ENCODE results near the gene TRIM65.
A peak's percentile ranks its signal among the peaks of the same experiment; 100 is the strongest.

Gene TRIM65

DNA sequence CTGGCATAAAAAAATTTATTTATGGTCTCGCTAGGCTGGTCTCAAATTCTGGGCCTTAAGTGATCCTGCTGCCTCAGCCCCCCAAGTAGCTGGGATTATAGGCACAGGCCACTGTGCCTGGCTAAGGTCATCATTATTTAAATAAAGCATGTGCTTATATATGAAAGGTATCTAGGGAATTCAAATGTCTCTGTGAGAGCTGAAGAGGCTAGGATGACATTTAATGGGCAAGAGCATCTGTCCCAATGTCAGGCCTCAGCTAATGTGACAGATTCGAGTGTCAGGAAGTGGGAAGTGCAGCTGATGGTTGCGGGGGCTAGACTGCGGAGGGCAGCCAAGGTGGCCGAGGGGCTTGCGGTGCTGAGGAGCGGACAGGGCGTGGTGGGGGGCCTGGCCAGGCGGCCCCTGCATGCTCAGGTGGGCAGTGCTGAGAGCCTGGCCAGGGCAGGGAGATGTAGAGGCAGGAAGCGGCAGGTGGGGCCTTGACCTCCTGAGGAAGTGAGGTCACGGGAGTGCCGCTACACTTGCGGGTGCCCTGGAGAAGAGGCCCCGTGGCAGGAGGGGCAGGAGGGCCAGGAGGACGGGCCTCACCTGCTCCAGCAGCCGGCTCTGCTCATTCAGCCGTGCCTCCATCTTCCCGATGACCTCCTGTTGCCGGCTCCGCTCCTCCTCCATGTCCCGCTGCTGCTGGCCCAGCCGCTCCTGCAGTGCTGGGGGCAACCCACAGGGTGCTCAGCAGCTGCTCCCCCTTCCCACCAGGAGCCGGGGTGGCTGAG, 20.6 kb upstream of the TRIM65 start:
- H3K9me3 ChIP-seq (ENCODE audit: control insufficient read depth, low read length) = no peaks in the 10 kb centered on the region
- H3K4me1 ChIP-seq (ENCODE audit: control insufficient read depth, insufficient read depth, low read length) = no peaks in the 10 kb centered on the region
- no peaks in the 10 kb centered on the region for H3K27me3 ChIP-seq (replicated peaks; ENCODE audit: control insufficient read depth, insufficient read depth, low read length)
- peaks cover 3% of the 10 kb centered on the region for H3K36me3 ChIP-seq (ENCODE audit: control insufficient read depth, insufficient read depth, low read length, severe bottlenecking)
- no peak overlapping the region for H3K4me3 ChIP-seq (ENCODE audit: low read length)
- no peak overlapping the region for H3K9ac ChIP-seq (ENCODE audit: low read length)
- DNase-seq (ENCODE audit: low read depth) = no peak

DNA sequence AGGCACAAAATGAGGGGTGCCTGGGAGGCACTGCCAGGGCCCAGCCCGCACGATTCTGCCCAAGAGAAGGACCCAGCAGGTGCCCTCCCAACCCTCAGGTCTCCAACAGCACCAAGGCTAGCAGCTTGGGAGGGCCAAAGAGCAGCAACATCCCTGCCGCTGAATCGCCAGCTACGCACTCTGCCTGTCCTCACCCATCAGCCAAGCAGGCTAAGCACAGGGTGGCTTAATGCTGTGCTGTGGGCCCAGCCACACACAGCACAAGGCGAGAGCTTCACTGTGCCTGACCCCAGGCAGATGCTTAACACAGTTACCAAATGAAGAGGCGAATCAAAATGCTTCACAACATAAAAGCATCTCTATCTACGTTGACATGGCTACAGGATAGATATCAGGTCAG, 18.5 kb upstream of the TRIM65 start:
- Histone ChIP-seq H3K4me3 (ENCODE audit: low read length) (no peak overlapping the region), H3K9ac (ENCODE audit: low read length) (no peak overlapping the region), H3K27me3 (replicated peaks; ENCODE audit: control insufficient read depth, insufficient read depth, low read length) (no peaks in the 10 kb centered on the region), H3K9me3 (ENCODE audit: control insufficient read depth, low read length) (no peaks in the 10 kb centered on the region), H3K4me1 (ENCODE audit: control insufficient read depth, insufficient read depth, low read length) (no peaks in the 10 kb centered on the region), H3K36me3 (ENCODE audit: control insufficient read depth, insufficient read depth, low read length, severe bottlenecking) (peaks cover 7% of the 10 kb centered on the region)
- no peak for DNase-seq (ENCODE audit: low read depth)

DNA sequence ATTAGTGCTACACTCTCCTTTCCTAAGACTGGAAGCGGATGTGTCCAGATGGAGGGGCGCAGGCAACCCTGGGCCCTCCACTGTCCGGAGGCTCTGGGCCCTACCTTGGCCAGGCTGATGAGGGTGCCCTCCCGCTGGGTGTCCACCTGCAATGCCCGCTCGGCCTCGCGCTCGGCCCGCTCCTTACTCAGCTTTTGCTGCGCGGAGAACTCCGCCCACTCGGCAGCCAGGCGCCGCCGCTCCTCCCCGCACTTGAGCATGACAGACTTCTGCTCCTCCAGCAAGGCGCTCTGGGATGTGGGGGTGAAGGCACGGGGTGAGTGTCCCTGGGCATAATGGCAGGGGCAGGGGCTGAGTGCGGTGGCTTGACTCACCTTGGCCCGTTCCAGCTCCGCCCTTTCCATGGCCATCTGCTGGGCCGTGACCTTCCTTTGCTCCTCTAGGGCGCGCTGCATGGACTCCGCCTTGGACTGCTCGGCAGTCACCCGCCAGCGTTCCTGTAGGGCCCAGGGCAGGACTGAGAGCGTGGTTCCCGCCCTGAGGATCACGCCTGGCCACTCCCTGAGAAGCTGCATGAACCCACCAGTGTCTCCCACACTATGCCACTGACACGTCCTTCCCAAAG, 18.0 kb upstream of the TRIM65 start:
- no peak for DNase-seq (ENCODE audit: low read depth)
- Histone ChIP-seq H3K4me3 (ENCODE audit: low read length) (no peak overlapping the region), H3K4me1 (ENCODE audit: control insufficient read depth, insufficient read depth, low read length) (peaks cover 1% of the 10 kb centered on the region), H3K9me3 (ENCODE audit: control insufficient read depth, low read length) (no peaks in the 10 kb centered on the region), H3K9ac (ENCODE audit: low read length) (no peak overlapping the region), H3K27me3 (replicated peaks; ENCODE audit: control insufficient read depth, insufficient read depth, low read length) (no peaks in the 10 kb centered on the region), H3K36me3 (ENCODE audit: control insufficient read depth, insufficient read depth, low read length, severe bottlenecking) (peaks cover 7% of the 10 kb centered on the region)

DNA sequence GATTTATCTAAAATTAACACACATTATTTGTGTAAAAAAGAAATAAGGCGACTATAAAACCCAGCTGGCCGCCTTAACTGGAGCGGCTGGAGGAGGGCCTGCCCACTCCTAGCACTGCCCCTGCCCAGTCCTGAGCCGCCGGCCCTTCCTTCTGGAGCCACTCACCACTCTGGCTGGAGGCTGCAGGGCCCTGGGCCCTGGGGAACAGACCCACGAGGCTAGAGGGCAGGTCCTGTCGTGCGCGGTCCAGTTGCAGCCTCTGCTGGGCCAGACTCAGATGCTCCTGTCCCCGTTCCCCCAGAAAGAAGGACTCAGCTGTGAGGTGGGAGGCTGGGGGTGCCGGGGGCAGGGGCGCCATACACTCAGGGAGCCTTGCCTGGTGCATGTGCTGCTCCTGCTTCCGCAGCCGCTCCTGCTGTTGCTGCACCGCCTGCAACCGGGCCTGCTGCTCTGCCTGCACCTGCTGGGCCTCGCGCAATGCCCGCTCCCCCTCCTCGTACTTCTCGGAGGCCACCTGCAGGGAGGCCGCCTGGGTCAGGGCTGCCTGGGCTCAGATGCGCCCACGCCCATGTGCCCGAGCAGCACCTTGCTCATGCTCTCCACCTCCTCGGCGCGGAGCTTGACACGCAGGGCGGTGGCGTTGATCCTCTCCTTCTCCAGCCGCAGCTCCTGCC, 16.9 kb upstream of the TRIM65 start:
- H3K27me3 ChIP-seq (replicated peaks; ENCODE audit: control insufficient read depth, insufficient read depth, low read length) = no peaks in the 10 kb centered on the region
- no peaks in the 10 kb centered on the region for H3K9me3 ChIP-seq (ENCODE audit: control insufficient read depth, low read length)
- H3K4me1 ChIP-seq (ENCODE audit: control insufficient read depth, insufficient read depth, low read length) = peaks cover 2% of the 10 kb centered on the region
- peaks cover 7% of the 10 kb centered on the region for H3K36me3 ChIP-seq (ENCODE audit: control insufficient read depth, insufficient read depth, low read length, severe bottlenecking)
- H3K4me3 ChIP-seq (ENCODE audit: low read length) = no peak overlapping the region
- DNase-seq (ENCODE audit: low read depth) = no peak
- H3K9ac ChIP-seq (ENCODE audit: low read length) = no peak overlapping the region

- Histone ChIP-seq H3K9me3 (ENCODE audit: control insufficient read depth, low read length) (no peaks in the 10 kb centered on the region), H3K9ac (ENCODE audit: low read length) (no peak overlapping the region), H3K4me3 (ENCODE audit: low read length) (no peak overlapping the region), H3K36me3 (ENCODE audit: control insufficient read depth, insufficient read depth, low read length, severe bottlenecking) (peaks cover 7% of the 10 kb centered on the region), H3K4me1 (ENCODE audit: control insufficient read depth, insufficient read depth, low read length) (peaks cover 2% of the 10 kb centered on the region), H3K27me3 (replicated peaks; ENCODE audit: control insufficient read depth, insufficient read depth, low read length) (no peaks in the 10 kb centered on the region)
- DNase-seq (ENCODE audit: low read depth) = no peak
Measured at GRCh38 chr17:75910699-75911098, 13.9 kb upstream of the TRIM65 start.

DNA sequence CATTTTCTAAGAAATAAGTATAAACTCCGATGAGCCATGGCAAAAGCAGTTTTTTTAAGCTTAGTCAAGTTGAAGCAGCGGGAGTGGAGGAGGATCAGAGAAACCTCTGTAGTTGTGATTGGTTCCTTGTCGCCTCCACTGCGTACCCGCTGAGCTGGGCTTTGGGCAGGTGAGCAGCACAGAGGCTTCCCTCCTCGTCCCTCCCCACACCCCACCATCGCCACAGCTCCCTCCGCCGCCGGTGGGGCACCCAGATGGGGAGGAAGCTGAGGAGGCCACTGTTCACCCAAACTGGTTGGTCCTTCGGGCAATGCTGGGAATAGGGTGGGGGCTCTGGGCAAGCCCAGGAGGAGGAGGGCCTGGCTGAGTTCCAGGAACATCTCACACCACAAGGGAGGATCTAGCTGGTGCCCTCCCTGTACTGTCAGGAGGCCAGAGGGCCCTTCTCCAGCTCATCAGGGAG, 13.1 kb upstream of the TRIM65 start:
- H3K27me3 ChIP-seq (replicated peaks; ENCODE audit: control insufficient read depth, insufficient read depth, low read length) = no peaks in the 10 kb centered on the region
- no peak overlapping the region for H3K4me3 ChIP-seq (ENCODE audit: low read length)
- peak; percentile 11 for DNase-seq (ENCODE audit: low read depth)
- peaks cover 2% of the 10 kb centered on the region for H3K4me1 ChIP-seq (ENCODE audit: control insufficient read depth, insufficient read depth, low read length)
- H3K9ac ChIP-seq (ENCODE audit: low read length) = no peak overlapping the region
- H3K9me3 ChIP-seq (ENCODE audit: control insufficient read depth, low read length) = no peaks in the 10 kb centered on the region
- peaks cover 7% of the 10 kb centered on the region for H3K36me3 ChIP-seq (ENCODE audit: control insufficient read depth, insufficient read depth, low read length, severe bottlenecking)

DNA sequence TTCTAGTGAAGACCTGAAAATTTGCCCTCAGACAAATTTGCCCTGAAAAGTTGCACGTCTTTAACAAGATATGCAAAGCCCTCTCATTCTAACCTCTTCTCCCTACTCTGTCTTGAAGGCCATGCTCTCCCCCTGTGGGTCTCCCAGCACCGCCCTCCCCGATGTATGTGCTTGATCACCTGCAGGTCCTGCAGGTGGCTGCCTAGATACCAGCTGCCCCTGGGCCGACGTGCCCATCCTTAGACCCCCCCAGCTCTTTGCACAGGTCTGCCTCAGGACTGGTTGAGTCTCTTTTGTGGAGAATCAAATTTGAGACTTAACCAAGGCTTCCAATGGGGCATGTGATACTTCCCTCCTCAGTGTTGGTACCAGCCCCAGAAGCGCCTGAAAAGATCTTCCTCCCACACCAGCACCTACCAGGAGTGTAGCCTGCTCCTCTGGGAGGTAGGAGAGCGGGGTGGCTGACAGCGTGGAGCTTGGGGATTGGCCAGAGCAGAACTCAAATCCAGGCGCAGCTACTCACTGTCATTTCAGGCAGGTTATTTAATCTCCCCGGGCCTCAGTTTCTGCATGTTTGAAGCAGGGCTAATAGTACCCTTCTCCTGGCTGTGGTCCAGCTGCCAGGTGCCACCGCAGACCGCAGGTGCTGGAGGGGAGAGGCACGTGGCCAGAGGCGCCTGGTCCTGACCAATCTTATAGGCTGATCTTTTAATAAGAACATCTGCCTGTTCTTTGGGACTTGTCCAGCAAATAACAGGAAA, 12.5 kb upstream of the TRIM65 start:
- Histone ChIP-seq H3K9ac (ENCODE audit: low read length) (no peak overlapping the region), H3K27me3 (replicated peaks; ENCODE audit: control insufficient read depth, insufficient read depth, low read length) (no peaks in the 10 kb centered on the region), H3K9me3 (ENCODE audit: control insufficient read depth, low read length) (no peaks in the 10 kb centered on the region), H3K4me3 (ENCODE audit: low read length) (no peak overlapping the region), H3K4me1 (ENCODE audit: control insufficient read depth, insufficient read depth, low read length) (peaks cover 2% of the 10 kb centered on the region), H3K36me3 (ENCODE audit: control insufficient read depth, insufficient read depth, low read length, severe bottlenecking) (peaks cover 7% of the 10 kb centered on the region)
- DNase-seq (ENCODE audit: low read depth) = no peak

DNA sequence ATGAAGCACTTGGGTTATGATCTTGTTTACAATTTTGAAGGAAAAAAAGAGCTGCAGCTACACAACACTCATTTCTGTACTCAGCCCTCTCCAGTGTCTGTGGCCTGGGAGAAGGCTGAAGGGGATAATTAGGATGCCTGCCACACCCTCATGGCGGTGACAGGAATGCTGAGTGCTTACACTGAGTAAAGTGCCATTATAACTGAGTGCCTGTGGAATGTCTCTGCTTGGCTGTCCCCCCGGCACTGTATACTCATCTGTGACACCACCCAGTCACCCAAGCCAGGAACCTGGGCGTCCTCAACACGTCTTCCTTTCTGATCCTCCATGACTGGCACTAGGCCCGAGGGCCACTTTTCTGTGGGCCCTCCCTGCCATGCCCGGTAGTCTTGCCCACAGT, 11.4 kb upstream of the TRIM65 start:
- H3K27me3 ChIP-seq (replicated peaks; ENCODE audit: control insufficient read depth, insufficient read depth, low read length) = no peaks in the 10 kb centered on the region
- peaks cover 7% of the 10 kb centered on the region for H3K4me1 ChIP-seq (ENCODE audit: control insufficient read depth, insufficient read depth, low read length)
- H3K9me3 ChIP-seq (ENCODE audit: control insufficient read depth, low read length) = no peaks in the 10 kb centered on the region
- H3K9ac ChIP-seq (ENCODE audit: low read length) = no peak overlapping the region
- H3K4me3 ChIP-seq (ENCODE audit: low read length) = no peak overlapping the region
- peaks cover 4% of the 10 kb centered on the region for H3K36me3 ChIP-seq (ENCODE audit: control insufficient read depth, insufficient read depth, low read length, severe bottlenecking)
- no peak for DNase-seq (ENCODE audit: low read depth)

DNA sequence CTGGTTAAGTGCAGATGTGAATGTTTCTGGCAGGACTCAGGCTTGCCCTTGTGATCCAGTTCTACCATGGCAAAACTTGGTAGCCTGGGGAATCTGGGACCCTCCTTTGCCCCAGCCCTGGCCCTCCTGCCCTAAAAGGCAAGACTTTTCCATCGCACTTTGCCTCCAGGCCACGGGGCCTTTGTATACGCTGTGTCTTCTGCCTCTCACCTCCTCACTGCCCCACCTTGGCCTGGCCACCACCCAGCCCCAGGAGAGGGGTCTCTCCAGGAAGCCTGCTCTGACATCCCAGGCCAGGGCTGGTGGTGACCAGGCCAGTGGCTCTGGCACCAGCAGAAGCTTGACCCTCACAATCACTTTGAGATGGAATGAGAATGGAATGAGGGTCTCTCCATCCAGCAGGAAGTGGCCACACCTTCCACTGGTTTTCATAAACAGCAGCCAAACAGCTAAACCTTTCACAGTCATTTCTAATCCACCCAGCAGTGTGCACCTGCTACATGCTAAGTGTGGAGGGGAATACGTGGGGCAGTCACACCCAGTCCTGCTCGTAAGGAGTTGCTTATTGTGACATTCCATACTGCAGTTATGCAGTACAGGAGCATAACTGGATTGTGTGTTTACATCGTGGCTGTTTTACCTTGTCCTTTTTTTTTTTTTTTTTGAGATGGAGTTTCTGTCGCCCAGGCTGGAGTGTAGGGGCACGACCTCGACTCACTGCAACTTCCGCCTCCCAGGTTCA, 9.6 kb upstream of the TRIM65 start:
- H3K4me1 ChIP-seq (ENCODE audit: control insufficient read depth, insufficient read depth, low read length) = peaks cover 7% of the 10 kb centered on the region
- no peak overlapping the region for H3K4me3 ChIP-seq (ENCODE audit: low read length)
- no peak for DNase-seq (ENCODE audit: low read depth)
- no peaks in the 10 kb centered on the region for H3K9me3 ChIP-seq (ENCODE audit: control insufficient read depth, low read length)
- H3K27me3 ChIP-seq (replicated peaks; ENCODE audit: control insufficient read depth, insufficient read depth, low read length) = no peaks in the 10 kb centered on the region
- H3K9ac ChIP-seq (ENCODE audit: low read length) = no peak overlapping the region
- peaks cover 6% of the 10 kb centered on the region for H3K36me3 ChIP-seq (ENCODE audit: control insufficient read depth, insufficient read depth, low read length, severe bottlenecking)

GRCh38 chr17:75904749-75905521, 8.2 kb upstream of the TRIM65 start, which contains the start of gene MRPL38:
Gene MRPL38, minus strand, starts transcription at chr17:75904884. Its CDS starts 9 bp downstream, at chr17:75904875.
- peak; percentile 97 for DNase-seq (ENCODE audit: low read depth)
- Histone ChIP-seq H3K9ac (ENCODE audit: low read length) (peak within 1 kb of the TSS; percentile 91), H3K36me3 (ENCODE audit: control insufficient read depth, insufficient read depth, low read length, severe bottlenecking) (peaks cover 19% of the 10 kb centered on the region), H3K27me3 (replicated peaks; ENCODE audit: control insufficient read depth, insufficient read depth, low read length) (no peaks in the 10 kb centered on the region), H3K4me1 (ENCODE audit: control insufficient read depth, insufficient read depth, low read length) (peaks cover 7% of the 10 kb centered on the region), H3K4me3 (ENCODE audit: low read length) (peak within 1 kb of the TSS; percentile 89), H3K9me3 (ENCODE audit: control insufficient read depth, low read length) (no peaks in the 10 kb centered on the region)

All from adipocyte (in vitro differentiated cells).